NT2/D1 (cell line): ENCODE results near the gene ARHGEF11.
A peak's percentile ranks its signal among the peaks of the same experiment; 100 is the strongest.

Experiments
- DNase-seq: peaks from one replicate; pipeline ENCODE4 v3.0.0-alpha.2; 2011; ENCODE audit warnings: low read depth, low spot score
- H3K27me3 ChIP-seq: 2 replicates; pipeline ENCODE4 v1.6.0; 2011; ENCODE audit warnings: mild to moderate bottlenecking; ENCODE audit not compliant: insufficient read length, insufficient read depth
- H3K36me3 ChIP-seq: 2 replicates; pipeline ENCODE4 v1.6.1; 2011; ENCODE audit warnings: mild to moderate bottlenecking, low read length, mixed read lengths; ENCODE audit not compliant: insufficient read depth, insufficient read length
- H3K4me1 ChIP-seq: 2 replicates; pipeline ENCODE4 v1.5.1; 2011; ENCODE audit not compliant: insufficient read depth, insufficient read length
- H3K4me3 ChIP-seq: 2 replicates; pipeline ENCODE4 v1.5.1; 2011; ENCODE audit warnings: low read depth; ENCODE audit not compliant: insufficient read length
- H3K9ac ChIP-seq: 2 replicates; pipeline ENCODE4 v1.6.0; 2011; ENCODE audit warnings: low read depth; ENCODE audit not compliant: insufficient read length
- H3K9me3 ChIP-seq: 2 replicates; pipeline ENCODE4 v1.5.1; 2011; ENCODE audit warnings: mild to moderate bottlenecking, low read length; ENCODE audit not compliant: insufficient read depth
- SUZ12 ChIP-seq: IDR thresholded peaks from 2 replicates; pipeline ENCODE4 v1.6.1; 2011; ENCODE audit not compliant: insufficient read length, insufficient read depth; ENCODE audit errors: extremely low read depth
- YY1 ChIP-seq: IDR thresholded peaks from 2 replicates; pipeline ENCODE4 v1.6.1; 2011; ENCODE audit not compliant: insufficient read length, insufficient read depth
- ZNF274 ChIP-seq: IDR thresholded peaks from 2 replicates; pipeline ENCODE4 v1.6.1; 2011; ENCODE audit warnings: mild to moderate bottlenecking, low read depth, low read length

Gene ARHGEF11, protein sequence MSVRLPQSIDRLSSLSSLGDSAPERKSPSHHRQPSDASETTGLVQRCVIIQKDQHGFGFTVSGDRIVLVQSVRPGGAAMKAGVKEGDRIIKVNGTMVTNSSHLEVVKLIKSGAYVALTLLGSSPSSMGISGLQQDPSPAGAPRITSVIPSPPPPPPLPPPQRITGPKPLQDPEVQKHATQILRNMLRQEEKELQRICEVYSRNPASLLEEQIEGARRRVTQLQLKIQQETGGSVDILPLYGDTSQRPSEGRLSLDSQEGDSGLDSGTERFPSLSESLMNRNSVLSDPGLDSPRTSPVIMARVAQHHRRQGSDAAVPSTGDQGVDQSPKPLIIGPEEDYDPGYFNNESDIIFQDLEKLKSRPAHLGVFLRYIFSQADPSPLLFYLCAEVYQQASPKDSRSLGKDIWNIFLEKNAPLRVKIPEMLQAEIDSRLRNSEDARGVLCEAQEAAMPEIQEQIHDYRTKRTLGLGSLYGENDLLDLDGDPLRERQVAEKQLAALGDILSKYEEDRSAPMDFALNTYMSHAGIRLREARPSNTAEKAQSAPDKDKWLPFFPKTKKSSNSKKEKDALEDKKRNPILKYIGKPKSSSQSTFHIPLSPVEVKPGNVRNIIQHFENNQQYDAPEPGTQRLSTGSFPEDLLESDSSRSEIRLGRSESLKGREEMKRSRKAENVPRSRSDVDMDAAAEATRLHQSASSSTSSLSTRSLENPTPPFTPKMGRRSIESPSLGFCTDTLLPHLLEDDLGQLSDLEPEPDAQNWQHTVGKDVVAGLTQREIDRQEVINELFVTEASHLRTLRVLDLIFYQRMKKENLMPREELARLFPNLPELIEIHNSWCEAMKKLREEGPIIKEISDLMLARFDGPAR (N-terminal part only)

DNA sequence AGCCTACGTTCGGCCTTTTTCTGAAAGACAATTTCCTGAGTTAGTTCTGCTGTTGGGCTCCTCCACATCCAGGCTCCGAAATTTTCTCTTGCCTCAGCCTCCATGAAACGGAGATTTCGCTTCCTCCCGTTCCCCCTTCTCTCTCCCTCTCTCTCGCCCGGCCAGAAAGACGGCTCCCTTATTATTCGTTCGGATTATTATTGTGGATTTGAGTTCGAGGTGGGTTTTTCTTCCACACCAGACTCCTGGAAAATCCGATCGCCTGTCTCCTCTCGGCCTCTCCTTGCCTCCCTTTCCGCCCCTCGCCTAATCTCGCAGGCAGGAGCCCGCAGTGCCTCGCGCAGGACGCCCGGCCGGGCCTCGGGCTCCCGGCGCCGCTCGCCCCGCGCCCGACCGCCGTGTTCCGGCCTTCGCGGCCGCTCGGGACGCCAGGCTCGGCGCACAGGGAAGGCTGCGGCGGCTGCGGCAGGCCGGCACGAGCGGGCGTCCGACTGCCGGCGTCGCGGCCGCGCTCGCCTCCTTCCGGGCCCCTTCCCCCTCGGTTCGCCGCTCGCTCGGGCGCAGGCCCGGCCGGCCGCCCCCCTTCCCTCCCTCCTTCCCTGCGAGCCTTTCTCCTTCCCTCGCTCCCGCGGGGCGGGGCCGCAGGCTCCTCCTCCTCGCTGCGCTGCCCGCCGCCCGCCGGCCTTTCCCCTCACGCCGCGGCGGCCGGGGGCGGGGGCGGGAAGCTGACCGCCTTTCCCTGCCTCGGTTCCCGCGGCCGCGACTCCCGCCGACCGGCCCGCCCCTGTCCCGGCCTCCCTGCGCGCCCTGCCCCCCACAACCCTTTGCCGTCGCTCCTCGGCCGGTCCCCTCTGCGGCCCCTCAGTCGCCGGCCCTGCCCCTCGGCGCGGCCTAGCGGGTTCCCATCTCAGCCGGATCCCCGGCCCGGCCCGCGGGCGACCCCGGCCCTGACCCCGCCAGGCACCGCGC, at the start of gene ARHGEF11:
TSS of gene ARHGEF11 (minus strand) at position 493 of the 969 bp plus-strand sequence. CDS start 1,412 bp downstream, outside the sequence.
- Histone ChIP-seq H3K36me3 (peaks cover 15% of the 10 kb centered on the region), H3K4me3 (peak within 1 kb of the TSS; percentile 63), H3K4me1 (no peaks in the 10 kb centered on the region), H3K9ac (peak within 1 kb of the TSS; percentile 94), H3K27me3 (no peaks in the 10 kb centered on the region), H3K9me3 (no peaks in the 10 kb centered on the region)
- no peak for TF ChIP-seq ZNF274
- TF ChIP-seq YY1 = no peak
- no peak for TF ChIP-seq SUZ12
- peak; percentile 89 for DNase-seq

DNA sequence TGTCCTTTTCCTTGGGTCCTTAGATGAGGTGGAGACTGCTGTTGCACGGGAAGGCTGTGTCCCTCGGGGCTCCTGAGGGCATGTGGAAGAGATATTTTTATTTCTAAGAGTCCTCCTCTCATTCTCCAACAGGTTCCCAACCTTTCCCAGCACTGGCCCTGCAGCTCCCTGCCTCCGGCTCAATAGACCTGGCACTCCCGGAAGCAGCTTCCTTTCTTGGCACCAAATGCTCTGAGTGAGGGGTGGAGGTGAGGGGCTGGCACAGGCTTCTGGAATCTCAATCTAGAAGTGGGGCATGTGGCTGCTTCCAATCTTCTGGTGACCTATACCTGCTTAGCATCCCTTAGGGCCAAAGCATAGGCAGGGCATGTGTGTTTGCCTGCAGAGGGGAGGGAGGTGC, 49.5 kb upstream of the ARHGEF11 start:
- Histone ChIP-seq H3K4me3 (no peak overlapping the region), H3K36me3 (no peaks in the 10 kb centered on the region), H3K4me1 (peaks cover 9% of the 10 kb centered on the region), H3K27me3 (peaks cover 5% of the 10 kb centered on the region), H3K9ac (no peak overlapping the region), H3K9me3 (no peaks in the 10 kb centered on the region)
- DNase-seq = no peak
- TF ChIP-seq YY1 (no peak), ZNF274 (no peak), SUZ12 (no peak)

GRCh38 chr1:157092831-157093230, 47.3 kb upstream of the ARHGEF11 start:
- Histone ChIP-seq H3K9ac (no peak overlapping the region), H3K4me3 (no peak overlapping the region), H3K4me1 (peaks cover 13% of the 10 kb centered on the region), H3K9me3 (no peaks in the 10 kb centered on the region), H3K27me3 (peaks cover 5% of the 10 kb centered on the region), H3K36me3 (no peaks in the 10 kb centered on the region)
- TF ChIP-seq ZNF274 (no peak), YY1 (no peak), SUZ12 (no peak)
- no peak for DNase-seq

- no peak for DNase-seq
- H3K36me3 ChIP-seq = no peaks in the 10 kb centered on the region
Measured at GRCh38 chr1:157091668-157092273, 46.2 kb upstream of the ARHGEF11 start.

GRCh38 chr1:157091186-157091585, 45.6 kb upstream of the ARHGEF11 start:
- Histone ChIP-seq H3K9me3 (no peaks in the 10 kb centered on the region), H3K36me3 (no peaks in the 10 kb centered on the region), H3K9ac (no peak overlapping the region), H3K4me3 (no peak overlapping the region), H3K27me3 (peaks cover 5% of the 10 kb centered on the region), H3K4me1 (peaks cover 10% of the 10 kb centered on the region)
- DNase-seq = no peak
- TF ChIP-seq ZNF274 (no peak), YY1 (no peak)

More at GRCh38 chr1:157091668-157092273, 46.2 kb upstream of the ARHGEF11 start:
- no peaks in the 10 kb centered on the region for H3K9me3 ChIP-seq
- H3K4me3 ChIP-seq = no peak overlapping the region
- H3K9ac ChIP-seq = no peak overlapping the region
- H3K27me3 ChIP-seq = peaks cover 5% of the 10 kb centered on the region
- TF ChIP-seq YY1 = no peak
- no peak for TF ChIP-seq SUZ12
- TF ChIP-seq ZNF274 = no peak
- H3K4me1 ChIP-seq = peaks cover 10% of the 10 kb centered on the region

- no peak for TF ChIP-seq SUZ12
- no peak for TF ChIP-seq YY1
- no peak for TF ChIP-seq ZNF274
- Histone ChIP-seq H3K9me3 (no peaks in the 10 kb centered on the region), H3K9ac (no peak overlapping the region), H3K36me3 (no peaks in the 10 kb centered on the region), H3K4me3 (no peak overlapping the region), H3K27me3 (peaks cover 5% of the 10 kb centered on the region), H3K4me1 (peaks cover 10% of the 10 kb centered on the region)
- no peak for DNase-seq
Measured at GRCh38 chr1:157090771-157091170, 45.2 kb upstream of the ARHGEF11 start.
